CMK (cell line): ENCODE data around the gene IMPDH1.

Experiments used
- DNase-seq: peaks from one replicate; pipeline ENCODE4 v3.0.0-alpha.2; 2010; ENCODE audit warnings: low read depth

IMPDH1 gene

GRCh38 chr7:128387216-128388144 is 22.3 kb downstream of the IMPDH1 start:
- no peak for DNase-seq

DNA sequence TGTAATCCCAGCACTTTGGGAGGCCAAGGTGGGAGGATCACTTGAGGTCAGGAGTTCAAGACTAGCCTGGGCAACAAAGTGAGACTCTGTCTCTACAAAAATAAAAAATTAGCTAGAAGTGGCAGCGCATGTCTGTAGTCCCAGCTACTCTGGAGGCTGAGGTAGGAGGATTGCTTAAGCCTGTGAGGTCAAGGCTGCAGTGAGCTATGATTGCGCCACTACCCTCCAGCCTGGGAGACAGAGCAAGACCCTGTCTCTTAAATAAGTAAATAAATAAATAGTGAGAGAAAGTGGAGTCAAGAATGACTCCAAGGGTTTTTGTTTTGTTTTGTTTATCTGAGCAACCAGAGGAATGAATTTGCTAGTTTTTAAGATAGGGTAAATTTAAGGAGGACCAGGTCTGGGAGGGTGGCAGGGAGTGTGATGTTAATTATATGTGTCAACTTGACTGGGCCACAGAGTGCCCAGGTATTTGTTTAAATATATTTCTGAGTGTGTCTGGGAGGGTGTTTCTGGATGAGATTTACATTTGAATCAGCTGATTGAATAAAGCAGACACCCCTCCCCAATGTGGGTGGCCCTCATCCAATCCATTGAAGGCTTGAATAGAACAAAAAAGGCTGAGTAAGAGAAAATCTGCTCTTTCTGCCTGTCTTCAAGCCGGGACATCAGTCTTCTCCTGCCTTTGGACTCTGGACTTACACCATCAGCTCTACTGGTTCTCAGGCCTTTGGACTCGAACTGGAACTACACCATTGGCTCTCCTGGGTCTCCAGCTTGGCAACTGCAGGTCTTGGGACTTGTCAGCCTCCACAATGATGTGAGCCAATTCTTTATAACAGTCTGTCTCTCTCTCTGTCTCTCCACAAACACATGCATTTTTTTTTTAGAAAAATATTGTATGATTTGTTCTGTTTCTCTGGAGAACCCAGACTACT is 23.5 kb downstream of the IMPDH1 start:
- no peak for DNase-seq

DNA sequence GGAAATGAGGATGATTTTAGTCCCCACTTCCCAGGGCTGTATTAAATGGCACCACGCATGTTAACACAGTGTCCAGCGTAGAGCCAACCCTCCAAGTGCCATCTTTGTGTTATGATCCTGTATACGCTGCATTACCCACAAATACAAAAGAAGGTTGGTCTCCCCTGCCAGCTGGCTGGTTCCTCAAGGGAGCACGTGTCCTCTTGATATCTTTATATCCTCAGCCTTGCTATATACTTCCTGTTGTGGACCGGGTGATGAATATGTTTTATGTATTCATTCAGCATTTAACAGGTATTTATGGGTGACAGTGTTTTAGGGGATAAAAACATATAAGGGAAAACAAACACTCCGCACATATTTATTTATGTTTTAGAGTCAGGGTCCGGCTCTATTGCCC is 25.1 kb downstream of the IMPDH1 start:
- no peak for DNase-seq

GRCh38 chr7:128383776-128384175 is 26.0 kb downstream of the IMPDH1 start:
- DNase-seq, result no peak

DNA sequence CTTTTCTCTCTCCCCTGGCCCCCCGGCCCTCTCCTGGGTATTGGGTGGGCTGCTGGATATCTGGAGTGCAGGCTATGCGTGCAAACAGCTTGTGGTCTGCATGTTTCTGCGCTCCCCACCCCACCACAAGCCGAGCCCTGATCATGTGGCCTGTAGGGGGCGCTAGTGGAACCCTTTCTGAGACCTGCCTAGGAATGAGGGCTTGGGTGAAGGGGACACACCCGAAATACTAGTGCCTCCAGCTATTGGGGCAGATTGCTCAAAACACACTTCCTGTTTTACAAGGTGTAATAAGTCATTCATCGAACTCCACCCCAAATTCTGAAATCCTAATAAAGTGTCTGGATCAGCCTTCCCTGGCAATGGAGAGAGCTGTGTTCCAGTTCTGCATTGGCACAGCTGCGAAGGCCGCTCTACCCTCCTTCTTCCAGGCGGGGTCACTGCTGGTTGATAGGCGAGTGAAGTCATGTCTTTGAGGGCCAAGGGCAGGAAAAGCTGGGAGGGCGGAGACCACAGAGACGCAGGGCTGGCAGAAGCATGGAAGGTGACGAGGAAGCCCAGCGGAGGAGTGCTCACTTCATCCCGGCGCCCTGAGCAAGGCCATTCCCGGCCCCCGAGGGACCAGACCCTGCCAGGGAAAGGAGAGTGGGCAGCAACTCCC is 28.5 kb downstream of the IMPDH1 start:
- DNase-seq, result no peak

DNA sequence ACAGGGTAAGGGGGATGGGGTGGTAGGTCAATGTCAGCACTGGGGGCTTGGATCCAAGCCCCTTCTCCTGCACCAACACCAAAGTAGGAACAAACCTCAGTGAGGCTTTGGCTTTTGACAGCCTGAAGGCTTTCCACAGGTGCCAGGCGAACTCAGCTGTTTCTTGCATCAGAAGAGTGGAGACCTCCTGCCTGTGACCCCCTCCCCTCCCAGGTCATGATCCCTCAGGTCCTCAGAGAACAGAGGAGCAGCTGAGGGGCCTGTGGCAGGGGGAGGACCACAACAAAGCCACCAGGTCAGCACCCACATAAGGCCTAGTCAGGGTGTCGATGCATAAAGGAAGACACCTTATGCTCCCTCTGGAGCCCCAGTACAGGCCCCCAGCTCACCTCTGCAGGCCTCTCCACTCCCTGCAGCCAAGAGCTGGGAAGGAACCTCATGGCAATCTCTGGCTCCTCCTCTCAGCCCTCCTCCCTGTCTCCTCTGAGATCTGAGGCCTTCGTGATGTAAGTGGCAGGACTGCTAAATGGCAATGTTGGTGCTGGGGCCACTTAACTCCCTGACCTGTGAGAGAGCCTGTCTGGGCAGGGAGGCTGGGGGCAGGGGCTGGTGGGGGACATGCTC is 29.2 kb downstream of the IMPDH1 start:
- no peak for DNase-seq

- DNase-seq, result no peak
Observed at GRCh38 chr7:128379900-128380479, 29.8 kb downstream of the IMPDH1 start.

DNA sequence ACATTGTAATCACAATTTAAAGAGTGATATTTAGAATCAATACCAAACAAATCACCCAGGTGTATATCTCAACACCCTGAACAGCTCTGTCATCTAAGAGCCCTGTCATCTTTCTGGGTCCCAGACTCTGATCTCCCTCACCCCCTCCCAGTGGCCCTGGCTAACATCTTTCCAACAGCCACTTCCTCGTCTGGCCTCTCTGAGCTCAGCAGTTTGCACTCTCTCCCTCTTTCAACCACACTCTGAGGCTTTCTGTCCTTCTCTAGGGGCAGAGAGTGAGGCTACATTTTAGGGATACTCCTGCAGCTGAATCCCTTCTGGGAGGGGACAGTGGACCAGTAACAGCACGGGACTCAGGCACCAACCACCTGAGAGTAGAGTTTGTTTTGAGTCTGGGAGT is 31.1 kb downstream of the IMPDH1 start:
- DNase-seq, result no peak

DNA sequence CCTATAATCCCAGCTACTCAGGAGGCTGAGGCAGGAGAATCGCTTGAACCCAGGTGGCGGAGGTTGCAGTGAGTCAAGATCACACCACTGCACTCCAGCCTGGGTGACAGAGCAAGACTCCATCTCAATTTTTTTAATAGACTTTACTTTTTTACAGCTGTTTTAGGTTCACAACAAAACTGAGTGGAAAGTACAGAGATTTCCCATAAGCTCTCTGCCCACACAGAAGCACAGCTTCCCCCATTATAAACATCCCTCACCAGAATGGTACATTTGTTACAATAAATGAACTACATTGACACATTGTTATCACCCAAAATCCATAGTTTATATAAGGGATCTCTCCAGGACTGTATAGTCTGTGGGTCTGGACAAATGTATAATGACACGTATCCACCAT is 33.7 kb downstream of the IMPDH1 start:
- no peak for DNase-seq

DNA sequence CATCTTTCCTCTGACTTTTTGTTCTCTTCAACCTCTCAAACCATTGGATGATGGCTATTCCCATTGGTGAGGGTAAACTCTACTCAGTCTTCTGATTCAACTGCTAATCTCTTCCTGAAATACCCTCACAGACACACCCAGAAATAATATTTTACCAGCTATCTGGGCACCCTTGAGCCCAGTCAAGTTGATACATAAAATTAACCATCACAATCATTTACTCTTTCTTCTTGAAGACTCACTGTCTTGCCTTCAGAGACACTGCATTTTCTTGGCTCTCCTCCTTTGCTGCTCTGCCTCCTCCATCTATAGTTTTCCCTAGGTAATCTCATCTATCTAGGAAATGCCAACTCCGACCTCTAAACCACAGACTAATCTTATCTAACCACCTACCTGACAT is 35.7 kb downstream of the IMPDH1 start:
- no peak for DNase-seq

GRCh38 chr7:128373606-128374005 is 36.2 kb downstream of the IMPDH1 start:
- DNase-seq, result no peak

GRCh38 chr7:128370491-128370890 is 39.3 kb downstream of the IMPDH1 start:
- no peak for DNase-seq

DNA sequence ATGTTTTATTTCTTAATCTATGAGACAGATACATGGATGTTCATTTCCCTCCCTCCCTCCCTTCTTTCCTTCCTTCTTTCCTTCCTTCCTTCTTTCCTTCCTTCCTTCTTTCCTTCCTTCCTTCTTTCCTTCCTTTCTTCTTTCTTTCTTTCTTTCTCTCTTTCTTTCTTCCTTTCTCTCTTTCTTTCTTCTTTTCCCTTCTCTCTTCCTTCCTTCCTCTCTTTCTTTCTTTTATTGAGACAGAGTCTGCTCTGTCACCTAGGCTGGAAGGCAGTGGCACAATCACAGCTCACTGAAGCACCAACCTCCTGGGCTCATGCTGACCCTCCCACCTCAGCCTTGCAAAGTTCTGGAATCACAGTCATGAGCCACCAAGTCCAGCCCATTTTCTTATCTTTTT is 42.8 kb downstream of the IMPDH1 start:
- no peak for DNase-seq

- no peak for DNase-seq
Observed at GRCh38 chr7:128366300-128366699, 43.5 kb downstream of the IMPDH1 start.

GRCh38 chr7:128365432-128365831 is 44.4 kb downstream of the IMPDH1 start:
- DNase-seq, result no peak

DNA sequence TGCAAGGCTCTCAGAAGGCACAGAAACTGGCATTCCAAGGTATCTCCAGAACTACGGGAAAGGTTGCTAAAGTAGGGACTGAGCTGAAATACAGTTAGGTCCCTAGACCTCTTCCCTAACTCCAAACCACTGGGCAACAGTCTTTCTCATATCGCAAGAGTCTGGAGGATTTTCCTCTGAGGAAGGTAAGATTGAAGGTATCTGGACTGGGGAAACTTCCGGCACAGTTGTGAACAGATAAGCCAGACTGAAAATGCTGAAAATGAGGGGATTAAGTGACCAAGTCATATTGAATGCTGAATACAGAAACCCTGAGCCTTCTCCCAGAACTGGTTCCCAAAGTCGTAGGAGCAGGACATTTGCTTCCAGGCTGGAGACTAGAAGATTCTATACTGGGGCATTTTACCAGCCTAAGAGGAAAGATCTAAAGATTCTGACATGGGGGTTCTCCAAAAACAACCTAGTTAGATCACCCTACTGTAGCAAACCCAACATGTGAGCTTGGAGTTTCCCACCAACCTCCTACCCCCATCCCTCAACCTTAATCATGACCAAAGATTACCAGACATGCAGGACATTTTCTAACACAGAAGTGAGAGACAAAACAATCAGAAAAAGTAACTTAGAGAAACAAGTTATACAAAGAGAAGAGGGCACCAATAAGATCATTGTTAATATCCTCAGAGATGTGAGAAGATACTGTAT is 45.5 kb downstream of the IMPDH1 start:
- no peak for DNase-seq

DNA sequence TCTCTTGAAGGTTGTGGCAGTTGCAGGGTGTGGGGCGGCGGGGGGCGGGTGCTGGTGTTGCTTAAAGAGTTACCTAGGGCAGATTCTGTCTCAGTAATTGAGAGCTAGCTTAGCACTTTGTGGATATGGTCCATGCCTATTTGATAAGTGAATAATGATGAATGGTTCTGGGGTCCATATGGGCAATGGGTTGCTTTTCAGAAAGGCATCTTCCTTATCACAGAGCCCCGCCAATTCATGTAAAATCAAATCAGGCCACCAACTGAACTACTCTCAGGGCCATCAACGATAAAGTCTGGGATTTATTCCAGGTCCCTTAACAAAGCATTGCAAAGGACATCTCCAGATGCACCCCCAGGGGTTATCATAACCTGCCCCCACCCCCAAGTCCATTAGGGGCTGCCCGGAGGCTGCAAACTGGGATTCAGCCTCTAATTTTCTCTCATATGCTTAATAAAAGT is 46.5 kb downstream of the IMPDH1 start:
- no peak for DNase-seq

GRCh38 chr7:128362670-128363069 is 47.1 kb downstream of the IMPDH1 start:
- no peak for DNase-seq

DNA sequence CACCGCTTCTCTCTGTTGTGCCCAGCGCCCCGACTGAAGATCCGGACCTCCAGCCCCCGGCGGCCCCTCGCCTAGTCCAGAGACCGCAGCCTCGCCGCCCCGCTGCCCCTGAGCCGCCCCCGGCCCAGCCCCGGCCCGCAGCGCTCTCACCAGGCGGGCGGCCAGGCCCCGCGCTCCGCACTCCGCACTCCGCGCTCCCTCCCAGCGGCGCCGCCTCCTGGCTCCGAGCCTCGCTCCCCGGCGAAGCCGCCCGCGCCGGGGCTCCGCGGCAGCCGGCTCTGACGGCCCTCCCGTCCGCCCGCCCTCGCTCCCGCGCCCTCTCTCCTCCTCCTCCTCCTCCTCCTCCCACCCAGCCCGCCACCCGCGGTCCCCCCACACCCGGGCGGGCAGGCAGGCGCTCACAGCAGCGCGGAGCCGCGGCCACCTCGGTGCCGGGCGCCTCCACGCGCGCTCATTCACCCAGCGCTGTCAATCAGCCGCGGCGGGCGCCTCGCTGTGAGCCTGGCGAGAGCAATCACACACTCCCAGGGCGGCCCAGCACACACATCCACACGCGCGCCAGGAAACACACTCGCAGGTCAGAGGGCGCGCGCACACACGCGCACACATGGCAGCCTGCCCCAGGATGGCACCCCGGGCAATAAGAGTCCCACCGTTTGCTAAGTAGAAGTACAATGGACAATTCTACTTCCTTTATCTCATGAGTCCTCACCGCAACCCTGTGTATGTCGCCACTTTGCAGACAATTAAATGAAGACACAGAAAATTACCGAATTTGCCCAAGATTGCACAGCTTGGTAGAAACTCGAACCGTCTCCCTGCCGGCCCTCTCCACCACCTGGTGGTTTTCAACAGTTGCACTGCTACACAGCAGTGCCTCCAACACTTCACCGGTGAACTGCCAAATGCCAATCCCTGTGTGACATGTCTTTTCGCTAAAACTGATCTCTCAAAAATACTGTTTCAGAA is 48.1 kb downstream of the IMPDH1 start, which contains the start of gene PRRT4:
PRRT4 (minus strand) TSS at position 280 of the 969 bp plus-strand sequence.
- no peak for DNase-seq

DNA sequence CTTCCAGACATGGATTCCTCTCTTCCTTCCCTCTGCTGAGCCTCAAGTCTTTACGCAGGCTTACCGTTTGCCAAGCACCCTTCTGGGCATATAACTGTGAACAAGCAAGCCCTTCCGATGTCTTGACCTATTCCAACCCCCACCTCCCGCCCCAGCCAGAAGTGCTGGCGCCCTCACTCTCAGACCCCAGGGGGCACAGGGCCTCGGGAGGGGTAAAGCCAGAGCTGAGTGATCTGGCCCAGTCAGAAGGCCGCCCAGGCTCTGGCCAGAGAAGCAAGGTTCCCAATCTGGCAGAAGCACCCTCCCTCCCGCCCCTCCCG is 49.5 kb downstream of the IMPDH1 start:
- no peak for DNase-seq
